ENCODE data around the gene SRXN1.

- TF ChIP-seq CTCF (IDR thresholded peaks at IDR 0.05) (no peak), POLR2AphosphoS5 (IDR thresholded peaks at IDR 0.05) (no peak)
Observed at GRCh38 chr20:625360-625932, 27.6 kb downstream of the SRXN1 start.
